NCI-H82 treated with DMSO at 0.1 percent for 48 hours (cell line): Measurements from ENCODE around the gene TGFBR3.

ENCODE experiments used
- DNase-seq: peaks from one replicate; lab custom pipeline; 2025; ENCODE audit not compliant: unreplicated experiment; lab: John Stamatoyannopoulos, UW

TGFBR3 gene

DNA sequence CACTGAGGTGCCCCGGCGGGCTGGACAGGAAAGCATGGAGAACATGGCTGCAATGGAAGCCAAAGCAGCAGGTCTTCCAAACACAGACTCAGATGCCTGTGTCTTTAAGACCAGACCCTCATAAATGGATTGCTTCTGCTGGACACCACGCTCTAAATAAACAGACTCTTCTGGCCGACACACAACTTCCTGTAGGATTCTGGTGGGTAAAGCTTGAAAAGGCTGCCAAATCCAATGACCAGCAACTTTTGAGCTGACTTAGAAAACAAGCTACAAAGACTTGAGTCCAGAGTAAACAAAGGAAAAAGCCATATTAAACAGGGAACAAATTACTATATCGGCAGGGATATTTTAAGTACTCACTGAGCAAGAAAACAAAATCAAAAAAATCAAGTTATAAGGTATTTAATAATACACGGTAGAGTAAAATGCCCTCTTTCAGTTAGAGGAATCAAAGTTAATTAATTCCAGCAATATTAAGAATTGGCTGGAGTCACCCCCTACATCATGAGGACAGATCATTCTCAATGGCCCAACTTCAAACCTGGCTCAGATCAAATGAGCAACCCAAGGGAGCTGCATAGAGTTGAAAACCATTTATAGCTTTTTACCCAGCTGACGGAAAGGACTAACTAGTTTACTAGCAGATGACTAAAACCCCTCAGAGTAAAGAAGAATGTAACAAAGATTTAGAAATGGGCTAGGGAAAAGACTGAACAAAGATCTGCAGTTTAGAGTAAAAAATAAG, 102.4 kb downstream of the TGFBR3 start:
- DNase-seq: no peak

DNA sequence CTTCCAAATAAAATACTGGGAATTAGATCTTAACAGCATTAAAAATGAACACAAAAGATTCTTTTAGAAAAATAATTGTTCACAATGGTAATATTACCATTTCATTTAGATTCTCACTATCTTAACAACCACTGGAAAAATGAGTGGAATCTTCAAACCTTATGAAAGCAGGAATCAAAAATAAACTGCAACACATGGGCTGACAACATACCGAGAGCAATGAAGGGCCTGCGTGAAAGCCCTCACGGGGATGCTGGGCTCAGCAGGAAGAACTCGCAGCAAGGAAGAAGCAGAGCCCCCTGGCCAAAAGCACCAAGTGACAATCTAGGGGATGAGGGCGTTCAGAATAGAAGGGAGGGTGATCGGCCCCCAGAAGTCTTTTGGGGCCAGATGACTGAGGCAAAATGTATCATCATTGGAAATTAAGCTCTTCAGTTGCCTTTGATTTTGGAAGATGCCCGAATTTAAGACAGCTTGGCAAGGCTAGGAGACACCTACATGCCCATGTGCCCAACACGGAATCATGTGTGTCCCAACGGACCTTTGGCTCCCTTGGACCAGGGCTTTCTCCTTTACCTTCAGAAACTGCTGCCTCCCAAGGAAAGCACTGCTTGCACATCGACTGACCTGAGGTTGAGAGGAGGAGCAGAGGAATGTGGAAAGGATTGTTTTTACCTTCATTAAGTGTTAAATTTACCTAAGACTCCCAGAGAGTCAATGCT, 103.9 kb downstream of the TGFBR3 start:
- no peak for DNase-seq

GRCh38 chr1:91781371-91781825, 104.6 kb downstream of the TGFBR3 start:
- DNase-seq: no peak

GRCh38 chr1:91779548-91780021, 106.4 kb downstream of the TGFBR3 start:
- DNase-seq: no peak

- no peak for DNase-seq
Measured at GRCh38 chr1:91778964-91779363, 107.0 kb downstream of the TGFBR3 start.

GRCh38 chr1:91777630-91778300, 108.2 kb downstream of the TGFBR3 start:
- DNase-seq: no peak

DNA sequence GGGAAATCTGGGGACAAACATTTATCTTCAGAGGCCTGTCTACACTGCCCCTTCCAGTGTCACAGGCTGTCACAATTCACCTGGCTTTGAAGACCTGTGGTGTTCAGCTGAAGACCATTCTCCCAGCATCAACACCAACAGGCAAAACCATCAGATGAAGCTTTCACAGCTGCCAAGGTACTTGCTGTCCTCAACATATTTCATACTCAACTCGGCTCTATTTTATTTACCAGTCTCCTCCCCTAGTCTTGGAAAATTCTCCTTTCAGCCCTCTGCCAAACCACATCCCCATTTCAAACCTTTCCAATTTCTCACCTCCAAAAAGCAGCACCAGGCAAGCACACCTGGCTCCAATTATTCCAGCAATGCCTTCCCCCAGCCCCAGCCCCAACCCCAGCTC, 108.8 kb downstream of the TGFBR3 start:
- no peak for DNase-seq

DNA sequence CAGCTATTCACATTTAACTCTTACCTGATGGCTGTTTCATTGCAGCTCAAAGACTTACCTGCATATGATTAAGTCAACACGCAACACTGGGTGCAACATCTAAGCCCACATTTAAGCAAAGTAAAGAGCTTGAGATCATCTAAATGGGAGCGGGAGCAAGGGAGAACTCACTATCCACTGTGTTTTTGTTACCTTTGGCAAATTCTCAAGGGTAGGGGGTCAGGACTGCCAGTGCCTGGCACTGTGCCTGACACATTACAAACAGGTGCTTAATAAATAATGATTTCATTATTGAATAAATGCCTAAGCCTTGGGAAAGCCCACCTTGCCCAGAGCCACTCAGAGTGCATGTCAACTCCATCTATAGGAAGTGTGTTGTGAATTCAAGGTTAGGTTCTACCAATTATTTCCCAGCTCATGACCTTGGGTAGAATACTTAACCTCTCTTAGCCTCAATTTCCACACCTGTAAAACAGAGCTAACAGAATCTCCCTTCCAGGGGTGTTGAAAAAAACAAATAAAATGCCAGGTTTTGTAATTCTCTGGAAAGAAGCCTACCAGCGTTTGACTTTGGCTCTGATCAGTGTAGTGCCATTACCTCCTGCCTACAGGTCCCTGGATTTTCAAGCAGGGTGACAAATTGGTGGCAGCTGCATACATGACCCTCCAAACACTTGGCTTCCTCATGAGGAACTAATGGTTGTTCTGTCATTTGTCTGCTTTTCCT, 109.7 kb downstream of the TGFBR3 start:
- DNase-seq: no peak

DNA sequence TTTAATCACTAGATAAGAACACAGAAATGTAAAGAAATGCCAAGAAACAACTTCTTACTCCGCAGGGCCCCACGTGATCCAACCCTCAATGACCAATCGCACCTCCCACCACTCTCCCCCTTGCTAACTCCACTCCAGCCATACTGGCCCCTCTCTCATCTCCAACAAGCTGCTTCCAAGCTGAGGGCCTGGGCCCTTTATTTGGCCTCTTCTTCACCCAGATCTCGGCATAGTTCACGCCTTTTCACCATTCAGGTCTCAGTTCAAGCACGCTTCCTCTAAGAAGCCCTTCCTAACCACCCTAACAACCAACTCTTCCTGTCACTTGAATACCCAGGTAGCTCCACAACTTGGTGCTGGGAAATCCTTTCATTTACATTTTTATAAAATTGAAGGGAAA, 110.7 kb downstream of the TGFBR3 start:
- no peak for DNase-seq

- no peak for DNase-seq
Measured at GRCh38 chr1:91774520-91775203, 111.3 kb downstream of the TGFBR3 start.

GRCh38 chr1:91771717-91772116, 114.2 kb downstream of the TGFBR3 start:
- no peak for DNase-seq

DNA sequence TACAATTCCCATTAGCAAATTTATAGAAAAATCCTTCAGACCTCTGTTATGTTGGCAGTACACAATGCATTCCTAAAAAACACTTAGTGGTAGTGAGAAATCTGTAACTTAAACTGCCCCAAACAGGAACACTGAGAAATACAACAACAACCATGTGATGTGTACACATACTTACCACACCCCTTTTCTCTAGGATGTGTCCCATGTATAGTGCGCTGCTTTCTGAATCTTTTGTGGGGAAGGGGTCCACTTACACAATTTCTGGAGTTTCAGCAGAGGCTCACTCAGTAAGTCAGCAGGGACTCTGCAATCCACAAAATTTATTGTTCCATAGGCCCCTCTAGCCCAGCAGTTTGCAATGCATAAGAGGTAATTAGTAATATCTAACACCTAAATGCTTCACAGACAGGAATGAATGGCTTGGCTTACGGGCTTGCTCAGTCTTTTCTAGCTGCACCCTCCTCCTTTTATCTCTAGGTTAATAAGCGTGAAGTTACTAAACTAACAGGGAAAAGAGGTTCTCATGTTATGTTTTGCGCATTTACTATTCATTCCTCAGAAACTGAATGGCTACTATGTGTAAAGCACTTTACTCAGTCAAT, 115.2 kb downstream of the TGFBR3 start:
- DNase-seq: no peak

DNA sequence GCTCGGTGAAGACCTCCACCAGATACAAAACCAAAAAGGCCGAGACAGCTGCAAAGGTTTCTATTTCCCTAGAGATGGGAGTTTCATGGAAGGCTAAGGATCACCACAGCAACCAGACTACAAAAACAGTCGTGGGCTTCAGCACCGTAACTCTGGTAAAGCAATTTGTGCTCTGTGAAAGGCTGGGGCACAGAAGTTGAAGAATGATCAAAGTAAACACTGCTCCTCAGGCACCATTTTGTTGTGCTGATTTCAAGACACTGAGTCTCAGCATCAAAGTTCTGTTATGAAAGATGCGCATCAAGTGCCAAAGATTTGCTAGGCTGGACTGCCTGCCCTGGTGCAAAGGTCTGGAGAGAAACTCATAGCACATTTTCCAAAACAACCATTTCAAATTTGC, 116.2 kb downstream of the TGFBR3 start:
- DNase-seq: no peak

DNA sequence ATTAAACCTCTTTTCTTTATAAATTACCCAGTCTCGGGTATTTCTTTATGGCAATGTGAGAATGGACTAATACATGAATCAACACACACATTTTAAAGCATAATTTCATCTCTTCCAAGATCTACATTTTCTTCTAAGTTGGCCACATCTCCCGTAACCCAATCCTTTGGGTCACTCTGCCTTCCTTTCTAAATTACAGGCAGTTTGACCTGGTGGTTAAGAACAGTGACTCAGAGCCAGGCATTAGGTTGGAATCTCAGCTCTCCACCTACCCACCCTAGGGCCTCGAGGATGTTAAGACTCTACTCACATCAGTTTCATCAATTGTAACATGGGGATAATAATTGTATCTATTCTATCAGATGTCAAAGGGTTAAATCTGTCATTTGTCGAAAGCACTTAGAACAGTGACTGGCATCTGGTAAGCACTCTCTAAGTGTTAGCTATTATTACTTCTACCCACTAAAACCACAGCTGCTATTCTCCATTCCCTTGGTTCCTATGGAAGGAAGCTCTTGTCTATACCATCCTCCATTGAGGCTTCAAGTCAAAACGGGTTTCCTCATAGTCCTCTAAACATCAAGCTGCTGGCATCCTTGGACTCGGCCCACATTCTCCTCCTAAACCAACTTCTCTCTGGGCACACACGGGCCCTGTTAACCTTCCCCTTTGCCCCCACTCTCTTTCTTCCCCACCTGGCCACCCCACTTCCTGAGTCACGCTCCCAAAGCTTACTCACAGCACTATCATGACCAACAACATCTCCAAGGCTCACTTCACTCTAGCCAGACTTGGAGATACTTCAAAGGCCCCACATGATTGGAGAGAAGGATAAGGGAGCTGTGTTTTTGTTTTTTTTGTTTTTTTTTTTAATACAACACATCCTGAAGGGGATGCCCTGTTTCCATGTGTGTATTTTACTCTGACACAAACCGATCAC, 116.9 kb downstream of the TGFBR3 start:
- DNase-seq: no peak

- DNase-seq: no peak
Measured at GRCh38 chr1:91768120-91768519, 117.8 kb downstream of the TGFBR3 start.

GRCh38 chr1:91766883-91767282, 119.1 kb downstream of the TGFBR3 start:
- DNase-seq: no peak

DNA sequence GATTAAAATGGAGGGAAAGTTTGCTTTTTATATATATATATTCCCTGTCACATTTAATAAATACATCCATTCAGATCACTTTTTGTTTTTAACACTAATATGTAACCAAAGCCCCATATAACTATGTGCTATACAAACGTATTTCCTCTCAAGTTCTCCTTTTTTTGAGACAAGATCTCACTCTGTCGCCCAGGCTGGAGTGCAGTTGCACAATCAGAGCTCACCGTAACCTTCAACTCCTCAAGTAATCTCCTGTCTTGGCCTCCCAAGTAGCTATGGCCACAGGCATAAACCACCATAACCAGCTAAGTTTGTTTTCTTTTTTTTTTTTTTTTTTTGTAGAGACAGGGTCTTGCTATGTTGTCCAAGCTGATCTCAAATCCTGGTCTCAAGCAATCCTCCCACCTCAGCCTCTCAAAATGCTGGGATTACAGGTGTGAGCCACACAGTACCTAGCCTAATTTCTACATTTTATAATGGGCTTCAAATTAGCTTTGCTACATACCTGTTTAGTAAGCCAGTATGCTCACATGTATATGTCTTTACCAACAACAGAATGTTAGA, 120.0 kb downstream of the TGFBR3 start:
- no peak for DNase-seq

DNA sequence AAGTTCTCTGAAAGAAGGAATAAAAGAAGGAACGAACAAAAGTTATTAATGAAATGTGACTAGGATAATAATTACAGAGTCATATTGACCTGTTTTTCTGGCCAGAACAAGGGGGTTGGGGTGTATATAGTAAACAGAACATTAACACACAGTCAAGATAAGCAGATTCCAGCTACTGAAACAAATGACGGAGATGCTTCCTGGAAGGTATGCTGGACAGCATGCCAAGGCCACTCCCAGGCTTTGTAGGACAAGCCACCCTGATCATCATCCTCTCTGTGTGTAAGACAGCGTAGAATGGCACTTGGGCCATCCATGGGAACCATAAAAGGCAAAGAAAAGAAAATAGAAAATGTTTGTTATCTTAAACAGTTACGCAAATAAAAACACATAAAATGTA, 120.7 kb downstream of the TGFBR3 start:
- DNase-seq: no peak
